Tibial artery (tissue), 4 donors: ENCODE measurements around the gene MFRP.

Source experiments
- DNase-seq, 2 donors: peaks; one replicate each; pipeline ENCODE4 v3.0.0-alpha.2; 2019
- H3K27ac ChIP-seq, 2 donors: fragments of 200-600 bp; sonication (generic) in 1 of 2; 1 replicate in 1 of 2; 2 replicates in 1 of 2; pipeline ENCODE4 v1.5.1; 2018 to 2019; ENCODE audit warnings: mild to moderate bottlenecking in 1 of 2
- H3K27me3 ChIP-seq, 2 donors: fragments of 200-600 bp; sonication (generic) in 1 of 2; one replicate each; pipeline versions ENCODE4 v1.5.1 to v1.6.0; 2016 to 2019
- H3K36me3 ChIP-seq, 3 donors: fragments of 200-600 bp; sonication (generic) in 2 of 3; one replicate each; pipeline ENCODE4 v1.5.1; 2016 to 2019; ENCODE audit warnings: mild to moderate bottlenecking in 2 of 3
- H3K4me1 ChIP-seq, 4 donors: fragments of 200-600 bp; sonication (generic) in 2 of 4; 1 replicate in 3 of 4; 2 replicates in 1 of 4; pipeline ENCODE4 v1.5.1; 2016 to 2019
- H3K4me3 ChIP-seq, 2 donors: fragments of 200-600 bp; sonication (generic) in 1 of 2; 1 replicate in 1 of 2; 2 replicates in 1 of 2; pipeline ENCODE4 v1.5.1; 2018 to 2019; ENCODE audit warnings: mild to moderate bottlenecking in 2 of 2
- H3K9me3 ChIP-seq, 3 donors: fragments of 200-600 bp; sonication (generic) in 1 of 3; one replicate each; pipeline ENCODE4 v1.5.1; 2016 to 2019
- CTCF ChIP-seq, 2 experiments: fragments of 200-600 bp in 1 of 2; fragments of 450-650 bp in 1 of 2; IDR thresholded peaks; one replicate each; pipeline ENCODE4 v1.5.1; 2017 to 2019; ENCODE audit warnings: antibody characterized with exemption in 2 of 2, mild to moderate bottlenecking in 1 of 2, moderate library complexity in 1 of 2
- intact Hi-C: fragments of 100-400 bp; cut with DNase I; formaldehyde crosslinking; loops from one replicate; pipeline ENCODE4 v1.15.0; 2023; ENCODE audit warnings: low total_unique reads

MFRP gene

GRCh38 chr11:119335655-119336543, 10.6 kb downstream of the MFRP start:
- intact Hi-C loops, result no loop called here
- peak in 1 of 2 donors; percentile 69 for DNase-seq
- no peak overlapping the region for H3K27ac ChIP-seq
- no peaks in the 10 kb centered on the region for H3K9me3 ChIP-seq
- peak overlapping the region in 1 of 2 donors; percentile 98 for H3K4me3 ChIP-seq
- H3K4me1 ChIP-seq, result peaks cover 0 to 64% (median 45%) of the 10 kb centered on the region in 4 donors
- H3K36me3 ChIP-seq, result peaks cover 0 to 13% (median 0%) of the 10 kb centered on the region in 3 donors
- TF ChIP-seq CTCF (IDR thresholded peaks at IDR 0.05), result no peak
- no peaks in the 10 kb centered on the region for H3K27me3 ChIP-seq

- Histone ChIP-seq H3K4me1 (peaks cover 0 to 58% (median 40%) of the 10 kb centered on the region in 4 donors), H3K27me3 (no peaks in the 10 kb centered on the region), H3K36me3 (peaks cover 0 to 13% (median 0%) of the 10 kb centered on the region in 3 donors), H3K4me3 (peak overlapping the region; percentile 97 to 98), H3K27ac (peak overlapping the region; percentile 89 to 92), H3K9me3 (no peaks in the 10 kb centered on the region)
- peak in 1 of 2 donors; percentile 68 for DNase-seq
- no peak for TF ChIP-seq CTCF (IDR thresholded peaks at IDR 0.05)
- intact Hi-C loops, result no loop called here
Measured at GRCh38 chr11:119335091-119335654, 11.3 kb downstream of the MFRP start.

GRCh38 chr11:119334174-119334930, 12.2 kb downstream of the MFRP start, which contains the start of gene RNF26:
RNF26 (plus strand) TSS chr11:119334527; CDS start chr11:119335123, 596 bp downstream.
- H3K36me3 ChIP-seq, result peaks cover 0 to 13% (median 0%) of the 10 kb centered on the region in 3 donors
- no peaks in the 10 kb centered on the region for H3K9me3 ChIP-seq
- TF ChIP-seq CTCF (IDR thresholded peaks at IDR 0.05), result peak in 1 of 2 experiments; percentile 6
- DNase-seq, result peak; percentile 97
- peak within 1 kb of the TSS; percentile 89 to 92 for H3K27ac ChIP-seq
- H3K4me1 ChIP-seq, result peaks cover 0 to 51% (median 33%) of the 10 kb centered on the region in 4 donors
- peak within 1 kb of the TSS; percentile 97 to 98 for H3K4me3 ChIP-seq
- intact Hi-C loops, result no loop called here
- H3K27me3 ChIP-seq, result no peaks in the 10 kb centered on the region

- Histone ChIP-seq H3K27me3 (no peaks in the 10 kb centered on the region), H3K4me3 (no peak overlapping the region), H3K9me3 (no peaks in the 10 kb centered on the region), H3K36me3 (peaks cover 0 to 13% (median 0%) of the 10 kb centered on the region in 3 donors), H3K4me1 (peaks cover 0 to 32% (median 16%) of the 10 kb centered on the region in 4 donors), H3K27ac (no peak overlapping the region)
- no peak for DNase-seq
- intact Hi-C loops, result no loop called here
- TF ChIP-seq CTCF (IDR thresholded peaks at IDR 0.05), result no peak
Measured at GRCh38 chr11:119332111-119332765, 14.3 kb downstream of the MFRP start.

DNA sequence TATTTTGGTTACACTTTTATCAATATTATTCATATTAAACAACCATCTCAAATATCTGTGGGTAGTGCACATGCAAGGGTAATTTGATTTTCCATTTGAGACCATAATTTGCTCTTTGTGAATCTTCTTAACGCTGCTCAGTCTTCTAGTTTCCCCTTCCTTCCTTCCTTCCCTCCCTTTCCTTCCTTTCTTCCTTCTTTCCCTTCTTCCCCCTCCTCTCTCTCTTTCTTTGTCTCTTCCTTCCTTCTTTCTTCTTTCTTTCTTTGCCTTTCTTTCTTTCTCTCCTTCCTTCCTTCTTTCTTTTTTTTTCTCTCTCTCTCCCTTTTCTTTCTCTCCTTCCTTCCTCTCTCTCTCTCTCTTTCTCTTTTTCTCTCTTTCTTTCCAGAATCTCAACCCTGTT, 16.3 kb downstream of the MFRP start:
- Histone ChIP-seq H3K36me3 (no peaks in the 10 kb centered on the region), H3K4me1 (peaks cover 0 to 13% (median 8%) of the 10 kb centered on the region in 4 donors), H3K27ac (no peak overlapping the region), H3K27me3 (no peaks in the 10 kb centered on the region), H3K9me3 (no peaks in the 10 kb centered on the region), H3K4me3 (no peak overlapping the region)
- no peak for TF ChIP-seq CTCF (IDR thresholded peaks at IDR 0.05)
- no peak for DNase-seq
- intact Hi-C loops, result no loop called here
